ENCODE measurements around the gene ZNRF3.

ZNRF3 gene

DNA sequence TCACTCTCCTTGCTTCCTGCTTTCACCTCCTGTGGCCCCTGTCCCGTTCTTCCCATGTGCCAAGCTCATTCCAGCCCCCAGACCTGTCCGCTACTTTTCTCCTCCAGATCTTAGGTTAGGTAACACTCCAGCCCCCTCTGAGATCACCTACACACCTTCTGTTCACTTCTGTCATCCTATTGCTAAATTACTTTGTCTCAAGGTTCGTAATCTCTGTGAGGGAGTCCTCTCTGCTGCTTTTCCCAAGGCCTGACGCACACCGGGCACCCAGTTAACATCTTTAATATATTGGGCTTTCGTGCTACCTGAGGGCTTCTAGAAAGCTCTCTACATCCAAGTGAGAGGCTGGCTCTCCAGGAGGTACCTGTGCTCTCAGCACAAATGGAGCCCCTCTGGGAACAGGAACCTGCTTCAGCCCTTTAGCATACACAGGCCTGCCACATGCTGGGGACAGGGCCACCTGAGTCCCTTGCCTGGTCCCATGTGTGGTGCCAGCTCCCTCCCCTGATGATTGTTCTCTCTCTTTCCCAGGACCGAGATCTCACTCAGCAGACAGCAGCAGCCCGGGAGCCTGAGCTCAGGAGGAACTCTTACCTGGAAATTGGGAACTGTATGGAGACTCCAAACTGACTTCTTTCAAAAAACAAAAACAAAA, 169.8 kb downstream of the ZNRF3 start:
- no peak for DNase-seq
- intact Hi-C loops (cut with DNase I), result no loop called here

DNA sequence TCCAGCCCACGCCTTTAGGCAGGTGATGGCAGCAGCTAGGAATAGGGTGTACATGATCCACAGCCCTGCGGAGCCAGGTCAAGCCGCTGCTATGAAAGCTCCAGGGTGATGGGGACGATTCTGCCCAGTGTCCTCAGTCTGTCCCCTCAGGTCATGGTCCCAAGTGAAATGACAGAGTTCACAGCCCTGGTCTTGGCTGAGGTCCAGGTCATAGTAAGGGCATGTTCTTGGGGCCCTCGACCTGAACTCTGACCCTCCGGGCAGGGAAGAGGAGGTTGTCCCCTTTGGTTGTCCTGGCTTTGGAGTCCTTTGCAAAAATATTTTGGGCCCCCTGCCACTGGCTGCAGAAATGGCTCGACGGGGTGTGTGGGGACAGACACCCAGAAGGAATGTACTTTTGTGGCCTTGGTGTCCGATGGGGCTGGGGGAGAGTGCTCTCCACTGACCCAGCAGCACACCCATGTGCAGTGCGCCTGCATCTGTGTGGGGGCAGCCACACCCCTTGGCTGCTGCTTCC, 170.9 kb downstream of the ZNRF3 start:
- intact Hi-C loops (cut with DNase I), result no loop called here
- DNase-seq, result no peak

DNA sequence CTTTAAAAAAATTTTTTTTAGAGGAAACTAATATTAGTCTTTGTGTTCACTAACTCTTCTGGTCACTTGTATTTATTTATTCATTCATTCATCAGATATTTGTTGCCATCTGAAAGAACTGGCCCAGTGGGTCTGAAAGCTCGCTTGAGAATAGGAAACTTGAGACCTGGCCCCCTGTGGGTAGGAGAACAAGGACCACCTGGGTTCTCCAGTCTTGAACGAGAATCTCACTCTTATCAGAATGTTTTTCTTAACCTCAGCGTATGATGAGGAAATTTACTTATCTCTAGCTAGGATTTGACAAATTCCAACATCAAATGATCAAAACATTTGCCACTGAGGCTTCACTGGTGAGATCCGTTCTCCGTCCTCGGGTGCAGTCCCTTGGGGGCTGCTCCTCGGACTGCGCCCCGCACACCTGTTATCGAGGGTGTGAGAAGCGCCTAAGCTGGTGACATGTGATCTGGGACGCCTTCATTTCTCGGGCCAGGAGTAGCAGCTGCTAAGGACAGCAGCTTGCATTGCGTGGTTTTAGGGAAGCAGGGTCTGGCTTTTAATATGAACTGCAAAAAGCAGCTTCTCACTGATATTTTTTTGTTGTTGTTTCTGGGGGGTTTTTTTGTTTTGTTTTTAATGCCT, 171.9 kb downstream of the ZNRF3 start:
- no peak for DNase-seq
- intact Hi-C loops (cut with DNase I), result no loop called here

DNA sequence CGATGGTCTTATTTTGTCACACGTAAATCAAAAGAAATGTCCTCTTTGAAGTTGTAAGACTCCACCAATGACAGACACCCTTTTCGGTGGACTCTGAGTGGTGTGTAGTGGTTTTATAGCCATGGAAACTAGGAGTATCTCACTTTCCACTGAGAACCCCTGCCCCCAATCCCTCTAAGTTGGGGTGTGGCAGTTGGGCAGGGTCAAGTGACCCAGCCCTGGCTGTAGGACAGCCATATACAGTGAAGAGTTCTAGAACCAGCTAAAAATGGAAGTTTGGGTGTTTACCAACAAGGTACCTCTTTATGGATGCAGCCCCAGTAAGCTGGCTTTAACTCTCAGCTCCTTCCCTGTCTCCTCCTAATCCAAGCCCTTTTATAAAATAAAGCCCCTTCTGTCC, 173.1 kb downstream of the ZNRF3 start:
- intact Hi-C loops (cut with DNase I), result no loop called here
- DNase-seq, result no peak

DNA sequence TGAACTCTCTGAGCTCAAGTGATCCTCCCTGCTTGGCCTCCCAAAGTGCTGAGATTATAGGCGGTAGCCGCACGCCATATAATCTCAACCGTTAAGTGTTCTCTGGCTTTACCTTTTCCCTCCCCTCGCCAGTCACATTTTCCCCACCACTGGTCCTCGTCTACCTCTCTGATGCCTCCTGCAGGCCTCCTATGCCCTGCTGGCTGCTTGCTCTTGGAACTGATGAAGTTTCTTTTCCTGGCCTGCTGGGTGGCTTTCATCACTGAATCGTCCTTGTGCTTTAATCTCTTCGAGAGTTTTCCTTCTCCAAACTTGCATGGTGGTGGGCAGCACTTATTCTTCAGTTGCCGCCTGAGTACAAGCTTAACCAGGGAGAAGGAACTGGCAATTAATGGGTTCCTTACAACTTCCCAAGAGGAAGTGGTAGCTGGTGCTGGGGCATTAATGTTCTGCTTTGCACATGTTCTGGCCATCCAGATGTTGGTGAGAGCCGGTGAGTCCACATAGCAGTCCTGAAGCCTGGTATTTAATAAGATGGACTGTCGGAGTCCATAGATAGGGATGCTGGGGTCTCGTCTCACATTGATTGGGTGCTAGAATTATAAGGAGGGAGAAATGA, 177.0 kb downstream of the ZNRF3 start:
- intact Hi-C loops (cut with DNase I), result no loop called here
- DNase-seq, result no peak

DNA sequence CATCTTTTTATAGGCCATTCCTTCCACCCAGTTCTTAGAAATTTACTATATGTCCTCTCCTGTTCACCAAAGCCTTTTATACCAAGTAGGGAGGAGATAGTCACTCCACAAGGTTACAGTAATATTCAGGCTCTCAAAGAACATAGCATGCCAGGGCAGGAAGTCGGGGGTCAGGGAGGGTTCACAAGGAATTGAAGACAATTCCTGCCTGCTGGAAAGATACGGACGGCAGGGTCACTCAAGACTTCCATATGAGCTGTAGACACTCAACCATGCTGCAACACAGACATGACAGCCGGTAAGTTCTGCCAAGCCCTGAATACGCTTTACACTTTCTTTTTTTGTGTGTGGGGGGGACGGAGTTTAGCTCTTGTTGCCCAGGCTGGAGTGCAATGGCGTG, 177.6 kb downstream of the ZNRF3 start:
- intact Hi-C loops (cut with DNase I), result no loop called here

DNA sequence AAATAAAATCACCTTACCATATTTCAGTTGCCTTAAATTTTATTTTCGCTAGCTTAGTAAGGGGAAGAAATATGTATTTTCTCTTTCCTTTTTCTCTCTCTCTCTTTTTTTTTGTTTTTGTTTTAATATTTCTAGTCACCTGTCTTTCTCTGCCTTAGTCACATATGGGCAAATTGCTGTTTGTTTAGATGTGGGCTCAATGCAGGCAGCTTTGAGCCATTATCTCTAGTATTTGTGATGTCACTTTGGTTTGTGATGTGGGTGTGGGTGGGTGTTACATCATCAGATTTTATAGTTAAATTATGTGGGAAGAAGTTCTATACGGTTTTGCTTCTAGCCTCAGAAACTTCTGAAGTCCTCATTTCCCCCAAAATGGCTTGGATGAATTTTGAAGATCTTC, 178.4 kb downstream of the ZNRF3 start, which contains the start of gene C22orf31:
TSS of gene C22orf31 (minus strand) at position 59 of the 400 bp plus-strand sequence. CDS start at position 20, 39 bp downstream.
- intact Hi-C loops (cut with DNase I), result no loop called here

More for the DNA sequence above, 177.6 kb downstream of the ZNRF3 start:
- no peak for DNase-seq

GRCh38 chr22:29062286-29062821, 179.0 kb downstream of the ZNRF3 start:
- no peak for DNase-seq

More for the DNA sequence above, 178.4 kb downstream of the ZNRF3 start, which contains the start of gene C22orf31:
- no peak for DNase-seq

DNA sequence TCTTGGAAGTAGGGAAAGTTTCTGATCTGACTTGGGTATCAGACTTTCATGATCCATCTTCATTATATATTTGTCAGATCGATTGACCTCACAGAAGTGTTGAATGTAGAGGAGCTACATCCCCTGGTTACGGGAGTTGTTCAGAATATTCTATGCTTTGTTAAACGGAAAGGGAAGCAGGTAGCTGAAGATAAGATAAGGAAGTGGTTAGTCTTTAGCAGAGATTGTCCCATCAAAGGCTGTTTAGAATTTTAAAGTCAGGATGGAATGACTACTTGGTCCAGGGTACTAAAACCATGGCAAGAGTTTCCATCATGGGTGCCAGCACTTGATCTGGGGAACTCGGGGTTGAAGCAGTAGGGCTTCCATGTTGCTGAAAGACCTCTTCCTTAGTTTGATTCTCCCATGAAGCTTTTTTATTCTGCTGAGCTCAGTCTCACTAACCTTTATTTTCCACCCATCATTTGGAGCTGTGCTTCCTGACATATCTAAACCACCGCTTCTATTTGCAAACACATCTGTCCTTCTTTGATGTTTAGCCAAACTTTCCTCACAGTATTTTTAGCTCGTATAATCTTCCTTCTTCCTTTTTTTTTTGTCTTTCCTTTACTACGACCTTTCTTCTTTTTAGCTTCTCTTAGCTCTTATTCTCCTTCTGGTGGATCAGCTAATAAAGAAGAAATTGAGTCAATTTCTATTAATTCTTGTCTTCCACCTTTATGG, 182.3 kb downstream of the ZNRF3 start:
- intact Hi-C loops (cut with DNase I), result no loop called here
- DNase-seq, result no peak

More at GRCh38 chr22:29062286-29062821, 179.0 kb downstream of the ZNRF3 start:
- intact Hi-C loops (cut with DNase I), result no loop called here

DNA sequence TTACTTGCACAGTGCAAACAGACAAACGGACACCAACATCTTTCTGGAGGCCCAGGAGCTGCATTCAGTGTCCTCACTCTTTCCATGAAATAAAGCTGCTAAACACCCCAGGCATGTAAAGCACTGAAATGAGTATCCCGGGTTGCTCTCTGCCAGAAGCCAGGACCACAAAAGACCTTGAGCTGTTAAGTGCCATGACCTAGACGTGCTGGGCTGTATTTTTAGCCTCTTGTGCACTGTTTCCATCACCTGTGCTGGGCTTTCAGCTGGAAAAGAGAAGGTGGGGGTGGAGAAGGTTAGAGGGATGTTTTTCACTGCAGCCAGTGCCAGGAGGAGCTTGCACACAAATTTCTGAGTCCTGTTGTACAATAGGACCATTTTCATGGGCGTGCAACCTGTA, 186.1 kb downstream of the ZNRF3 start:
- no peak for DNase-seq
- intact Hi-C loops (cut with DNase I), result no loop called here

- intact Hi-C loops (cut with DNase I), result loop anchor here (5.0 kb wide), 1 partner anchor 82 kb away; no protein-coding TSS in a partner anchor
- no peak for DNase-seq
Observed at GRCh38 chr22:29070490-29070889, 187.1 kb downstream of the ZNRF3 start.

DNA sequence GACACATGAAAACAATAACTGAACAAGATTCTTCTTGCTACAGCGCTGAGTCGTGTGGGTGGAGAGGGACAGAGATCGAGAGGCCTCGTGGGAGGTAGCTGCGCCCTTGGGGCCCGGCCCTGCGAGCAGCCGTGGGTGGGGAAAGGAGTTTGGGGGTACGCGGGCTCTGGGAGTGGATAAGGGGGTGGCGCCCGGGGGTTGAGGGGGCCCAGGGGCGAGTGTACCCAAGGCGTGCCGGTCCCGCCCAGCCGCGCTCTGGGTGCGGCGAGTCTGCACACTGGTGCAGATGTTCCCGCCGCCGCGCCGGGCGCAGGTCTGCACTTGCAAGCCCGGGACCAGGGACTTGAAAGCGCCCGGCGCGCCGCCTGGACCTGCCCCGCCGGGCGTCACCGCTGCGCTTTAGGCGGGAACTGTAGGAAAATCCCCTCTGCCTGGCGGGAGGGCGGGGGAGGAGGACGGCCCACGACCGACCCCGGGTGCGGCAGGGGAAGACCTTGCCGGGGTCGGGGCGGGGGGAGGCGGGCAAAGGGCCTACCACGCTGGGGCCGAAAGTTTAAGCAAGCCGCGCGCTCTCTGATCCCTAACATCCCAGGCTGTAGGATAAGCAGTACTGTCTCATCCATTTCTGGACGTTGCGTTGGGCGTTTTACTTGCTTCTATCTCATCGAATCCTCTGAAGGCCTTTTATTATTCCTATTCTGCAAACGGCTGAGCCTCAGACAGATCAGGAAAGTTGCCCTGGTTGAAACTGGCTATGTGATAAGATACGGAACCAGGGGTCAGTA, 188.1 kb downstream of the ZNRF3 start:
- DNase-seq, result peak in 2 of 10 donors; percentile 22 to 87
- intact Hi-C loops (cut with DNase I), result loop anchor here (5.0 kb wide), 1 partner anchor 81 kb away; no protein-coding TSS in a partner anchor

GRCh38 chr22:29072193-29072978, 189.0 kb downstream of the ZNRF3 start:
- intact Hi-C loops (cut with DNase I), result loop anchor here (5.0 kb wide), 1 partner anchor 80 kb away; no protein-coding TSS in a partner anchor
- DNase-seq, result peak; percentile 51 to 96 (median 76)

DNA sequence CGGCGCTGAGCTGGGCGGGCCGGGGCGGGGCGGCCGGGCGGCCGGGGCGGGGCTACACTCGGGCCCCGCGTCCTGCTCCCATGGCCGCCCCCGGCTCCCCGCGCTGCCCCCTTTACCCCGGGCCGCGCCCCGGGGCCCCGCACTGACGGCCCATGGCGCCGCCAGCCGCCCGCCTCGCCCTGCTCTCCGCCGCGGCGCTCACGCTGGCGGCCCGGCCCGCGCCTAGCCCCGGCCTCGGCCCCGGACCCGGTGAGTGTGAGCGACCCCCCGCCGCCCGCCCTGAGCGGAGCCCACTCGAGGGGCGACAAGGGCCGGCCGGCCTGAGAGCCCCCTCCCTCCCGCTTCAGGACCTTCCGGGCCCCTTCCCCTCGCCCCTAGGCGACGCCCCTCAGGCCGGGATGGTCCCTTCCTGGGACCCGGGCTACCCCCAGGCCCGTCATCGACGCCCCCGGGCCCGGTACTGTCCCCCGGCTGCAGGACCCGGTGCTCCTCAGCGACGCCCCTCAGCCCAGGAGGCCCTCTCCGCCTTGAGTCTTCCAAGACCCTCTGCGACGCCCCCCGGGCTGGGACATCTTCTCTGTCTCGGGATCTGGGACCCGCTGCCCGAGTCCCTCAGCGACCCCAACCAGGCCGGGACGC, 189.7 kb downstream of the ZNRF3 start, which contains the start of gene KREMEN1:
TSS of gene KREMEN1 (plus strand) at position 57 of the 639 bp plus-strand sequence. CDS start at position 153, 96 bp downstream.
- intact Hi-C loops (cut with DNase I), result loop anchor here (5.0 kb wide), 1 partner anchor 79 kb away; no protein-coding TSS in a partner anchor
- peak in 1 of 10 donors; percentile 81 for DNase-seq

DNA sequence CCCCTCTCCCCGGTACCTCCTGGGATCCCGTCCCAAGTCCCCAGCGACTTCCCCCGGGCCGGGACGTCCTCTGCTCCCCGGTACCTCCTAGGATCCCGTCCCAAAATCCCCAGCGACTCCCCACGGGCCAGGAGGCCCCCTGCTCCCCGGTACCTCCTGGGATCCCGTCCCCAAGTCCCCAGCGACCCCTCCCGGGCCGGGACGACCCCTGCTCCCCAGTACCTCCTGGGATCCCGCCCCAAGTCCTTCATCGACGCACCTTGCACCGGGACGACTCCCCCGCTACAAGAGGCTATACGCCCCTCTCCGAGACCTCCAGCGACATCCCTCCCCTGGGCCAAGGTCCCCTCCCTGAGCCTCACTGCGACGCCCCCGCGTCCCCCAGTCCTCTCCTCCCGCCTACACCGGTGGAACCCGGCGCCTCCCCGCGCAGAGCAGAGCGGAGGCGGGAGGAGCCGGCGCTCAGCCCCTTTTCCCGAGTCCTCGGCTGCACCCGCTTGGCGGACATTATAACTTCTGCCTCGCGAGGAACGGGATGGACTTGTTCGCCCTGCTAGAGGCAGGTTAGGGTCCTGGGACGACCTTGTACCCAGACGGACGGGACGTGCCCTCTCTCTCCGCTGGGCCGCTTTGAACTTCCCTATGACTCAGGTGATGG, 190.4 kb downstream of the ZNRF3 start:
- intact Hi-C loops (cut with DNase I), result loop anchor here (5.0 kb wide), 1 partner anchor 79 kb away; no protein-coding TSS in a partner anchor
- DNase-seq, result peak in 4 of 10 donors; percentile 30 to 87 (median 58)

GRCh38 chr22:29074276-29074772, 191.0 kb downstream of the ZNRF3 start:
- intact Hi-C loops (cut with DNase I), result loop anchor here (5.0 kb wide), 1 partner anchor 78 kb away; no protein-coding TSS in a partner anchor
- DNase-seq, result no peak

Measured in posterior cingulate gyrus (tissue), 11 donors.